Stimulated activated CD8-positive, alpha-beta memory T cell treated with anti-CD3 and anti-CD28 coated beads, Interleukin-7, amount 100 ng/mL, for 24 hours (primary cell): ENCODE data around the gene SNX32.

Source experiments
- DNase-seq: peaks from one replicate; pipeline ENCODE4 v3.0.0-alpha.2; 2020; ENCODE audit warnings: low read depth

The SNX32 gene

DNA sequence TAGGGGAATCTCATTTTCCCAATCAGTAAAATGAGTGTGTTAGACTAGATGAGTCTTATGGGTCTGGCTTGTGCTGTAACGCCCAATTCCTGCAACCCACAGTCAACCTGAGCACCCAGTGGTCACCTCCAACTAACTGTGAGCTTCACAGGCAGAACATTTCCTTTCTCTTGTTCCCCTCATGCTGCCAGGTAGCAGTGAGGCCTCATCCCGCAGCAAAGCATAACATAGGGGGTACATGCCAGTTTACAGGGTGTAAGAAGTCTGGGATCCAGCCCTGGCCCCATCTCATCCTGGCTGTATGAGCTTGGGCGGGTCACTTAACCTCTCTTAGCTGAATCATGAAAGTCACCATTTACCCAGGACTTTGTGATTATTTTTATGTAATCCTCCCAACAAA lies 35.1 kb downstream of the SNX32 start:
- DNase-seq: no peak

DNA sequence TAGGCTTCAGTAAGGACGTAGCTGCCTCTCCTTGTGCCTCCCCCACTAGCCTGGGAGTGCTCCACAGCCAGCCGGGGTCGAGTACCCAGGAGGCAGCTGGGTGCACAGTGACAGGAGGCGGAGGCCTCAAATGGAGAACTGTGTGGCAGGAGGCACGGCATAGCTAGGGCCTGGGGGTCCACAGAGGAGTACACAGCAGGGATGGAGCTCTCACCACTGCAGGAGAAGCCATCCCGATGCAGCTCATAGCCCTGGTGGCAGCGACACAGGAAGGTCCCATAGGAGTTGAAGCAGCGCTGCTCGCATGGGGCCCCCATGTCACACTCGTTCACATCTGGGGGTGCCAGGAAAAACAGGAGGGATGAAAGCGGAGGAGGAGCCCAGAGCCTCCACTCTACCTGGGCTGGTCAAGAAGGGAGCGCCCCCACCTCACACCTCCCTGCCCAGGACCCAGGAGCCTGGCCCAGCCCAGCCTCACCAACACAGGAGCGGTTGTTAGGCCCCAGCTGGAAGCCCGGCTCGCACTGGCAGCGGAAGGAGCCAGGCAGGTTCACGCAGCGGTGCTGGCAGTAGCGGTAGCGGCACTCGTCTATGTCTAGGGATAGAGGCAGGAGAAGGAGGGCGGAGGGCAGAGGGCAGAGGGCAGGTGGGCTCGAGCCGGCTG lies 36.0 kb downstream of the SNX32 start:
- DNase-seq: no peak

DNA sequence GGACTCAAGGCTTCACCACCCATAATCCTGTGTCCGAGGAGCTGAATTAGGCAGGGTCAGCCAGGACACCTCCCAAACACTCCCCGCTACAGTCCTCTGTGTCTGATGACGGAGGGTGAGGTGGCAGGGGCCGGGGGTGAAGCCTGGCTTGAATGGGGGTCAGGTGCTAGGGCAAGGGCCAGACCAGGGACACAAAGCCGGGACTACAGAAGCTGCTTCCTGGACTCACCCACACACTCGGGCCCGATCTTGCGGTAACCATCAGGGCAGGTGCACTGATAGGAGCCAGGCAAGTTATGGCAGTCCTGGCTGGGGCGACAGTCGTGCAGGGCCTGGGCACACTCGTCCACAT lies 36.5 kb downstream of the SNX32 start:
- DNase-seq: no peak

DNA sequence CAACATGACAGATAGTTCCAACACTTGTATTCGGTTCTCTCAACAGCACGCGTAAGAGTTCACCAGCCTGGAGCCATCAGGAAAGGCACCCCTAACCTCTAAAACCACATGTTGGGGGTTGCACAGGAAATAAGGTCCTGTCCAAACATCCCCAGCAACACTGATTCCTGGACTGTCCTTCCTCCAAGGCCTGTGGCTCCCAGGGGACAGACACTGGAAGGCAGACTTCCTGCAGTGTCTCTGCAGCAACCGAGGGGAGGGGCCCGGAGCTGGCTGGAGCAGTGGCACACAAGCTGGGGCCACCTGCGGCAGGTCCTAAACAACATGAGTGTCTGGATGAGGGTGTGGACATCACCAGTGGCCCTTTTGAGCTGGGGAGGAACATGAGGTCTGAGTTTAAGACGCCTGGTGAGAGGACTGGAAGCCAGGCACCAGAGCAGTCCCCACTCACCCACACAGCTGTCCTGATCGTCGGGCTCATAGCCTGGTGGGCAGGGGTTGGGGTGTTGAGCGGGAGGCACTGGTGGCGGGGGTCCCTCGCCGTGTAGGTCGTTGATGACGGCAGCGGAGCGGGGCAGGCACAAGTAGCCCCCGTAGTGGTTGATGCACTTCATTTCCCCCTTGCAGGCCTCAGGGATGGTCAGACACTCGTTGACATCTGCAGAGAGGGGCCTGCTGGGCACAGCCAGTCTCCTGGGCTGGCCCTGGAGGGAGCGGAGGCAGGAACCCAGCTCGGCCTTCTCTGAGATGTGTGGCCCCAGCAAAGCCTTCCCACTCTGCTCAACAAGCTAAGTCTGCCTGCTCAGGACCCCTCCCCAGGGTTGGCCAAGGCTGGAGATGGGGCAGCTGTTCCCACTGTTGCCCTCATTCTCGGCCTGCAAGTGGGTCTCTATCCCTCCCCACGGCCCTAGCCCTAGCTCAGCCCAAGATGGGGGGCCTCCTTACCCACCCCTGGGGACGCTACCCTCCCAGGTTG lies 37.2 kb downstream of the SNX32 start:
- DNase-seq: no peak

DNA sequence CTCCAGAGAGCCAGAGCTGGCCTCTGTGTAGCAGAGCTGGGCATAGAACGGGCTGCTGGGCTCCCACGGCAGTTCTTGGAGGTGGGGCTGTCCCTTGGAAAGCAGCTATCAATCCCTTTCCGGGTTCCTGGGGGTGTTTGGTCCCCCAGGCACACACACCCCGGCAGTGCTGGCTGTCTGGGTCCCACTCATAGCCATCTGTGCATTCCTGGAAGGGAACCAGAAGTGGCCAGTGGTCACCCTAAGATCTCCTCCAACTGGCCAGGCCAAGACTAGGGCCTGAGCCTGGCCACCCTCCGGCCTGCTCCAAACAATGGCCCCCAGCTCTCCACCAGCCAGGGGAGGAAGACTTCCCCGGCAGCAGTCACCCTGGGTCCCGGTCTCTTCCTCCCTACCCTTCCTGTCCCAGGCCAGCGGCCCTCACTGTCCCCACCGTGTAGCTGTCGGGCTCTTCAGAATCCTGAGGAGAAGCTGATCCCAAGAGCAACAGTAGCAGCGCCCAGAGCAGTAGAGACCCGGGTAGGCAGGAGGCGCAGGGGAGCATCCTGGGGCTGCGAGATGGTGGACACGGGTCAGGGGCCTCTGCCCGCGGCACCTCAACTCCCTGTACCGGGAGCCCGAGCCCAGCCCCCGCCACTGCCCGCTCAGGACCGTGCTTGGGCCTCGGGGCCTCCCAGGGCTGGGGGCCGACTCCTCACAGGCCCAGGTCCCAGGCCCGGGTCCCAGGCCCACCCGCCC lies 38.2 kb downstream of the SNX32 start:
- DNase-seq: no peak

DNA sequence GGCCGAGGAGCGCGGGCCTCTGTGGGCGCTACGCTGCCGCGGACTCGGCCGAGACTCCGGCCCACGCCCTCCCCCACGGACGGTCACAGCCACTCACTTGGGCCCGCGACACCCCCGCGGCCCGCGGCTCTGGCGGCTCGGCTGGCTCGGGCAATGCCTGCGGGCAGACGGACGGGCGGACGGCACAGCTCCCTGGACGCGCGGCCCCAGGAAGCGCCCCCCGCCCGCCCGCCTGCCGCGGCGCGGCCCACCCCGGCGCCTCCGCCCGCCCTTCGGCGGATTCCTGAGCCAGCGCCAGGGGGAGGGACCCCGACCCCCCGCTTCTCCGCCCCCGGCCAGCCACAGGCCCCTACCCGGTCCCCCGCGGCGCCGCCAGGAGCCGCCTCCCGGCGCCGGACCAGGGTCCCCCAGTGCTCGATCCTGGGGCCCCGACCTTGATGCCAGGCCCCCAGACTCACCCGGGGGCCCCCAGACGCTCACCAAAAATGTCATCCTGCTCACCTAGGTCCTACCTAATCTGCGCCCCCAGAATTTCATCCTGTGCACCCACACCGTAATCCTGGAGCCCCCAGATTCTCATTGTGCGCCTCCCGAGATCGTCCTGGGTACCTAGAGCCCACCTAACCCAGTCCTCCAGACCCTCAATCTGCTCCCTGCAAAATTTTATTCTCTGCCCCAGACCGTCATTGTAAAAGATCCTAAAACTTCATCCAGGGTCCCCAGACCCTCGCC lies 39.0 kb downstream of the SNX32 start, which contains the start of gene EFEMP2:
Gene EFEMP2 (minus strand): TSS at position 215 of the 732 bp plus-strand sequence. CDS start 446 bp downstream, outside the sequence.
- no peak for DNase-seq

DNA sequence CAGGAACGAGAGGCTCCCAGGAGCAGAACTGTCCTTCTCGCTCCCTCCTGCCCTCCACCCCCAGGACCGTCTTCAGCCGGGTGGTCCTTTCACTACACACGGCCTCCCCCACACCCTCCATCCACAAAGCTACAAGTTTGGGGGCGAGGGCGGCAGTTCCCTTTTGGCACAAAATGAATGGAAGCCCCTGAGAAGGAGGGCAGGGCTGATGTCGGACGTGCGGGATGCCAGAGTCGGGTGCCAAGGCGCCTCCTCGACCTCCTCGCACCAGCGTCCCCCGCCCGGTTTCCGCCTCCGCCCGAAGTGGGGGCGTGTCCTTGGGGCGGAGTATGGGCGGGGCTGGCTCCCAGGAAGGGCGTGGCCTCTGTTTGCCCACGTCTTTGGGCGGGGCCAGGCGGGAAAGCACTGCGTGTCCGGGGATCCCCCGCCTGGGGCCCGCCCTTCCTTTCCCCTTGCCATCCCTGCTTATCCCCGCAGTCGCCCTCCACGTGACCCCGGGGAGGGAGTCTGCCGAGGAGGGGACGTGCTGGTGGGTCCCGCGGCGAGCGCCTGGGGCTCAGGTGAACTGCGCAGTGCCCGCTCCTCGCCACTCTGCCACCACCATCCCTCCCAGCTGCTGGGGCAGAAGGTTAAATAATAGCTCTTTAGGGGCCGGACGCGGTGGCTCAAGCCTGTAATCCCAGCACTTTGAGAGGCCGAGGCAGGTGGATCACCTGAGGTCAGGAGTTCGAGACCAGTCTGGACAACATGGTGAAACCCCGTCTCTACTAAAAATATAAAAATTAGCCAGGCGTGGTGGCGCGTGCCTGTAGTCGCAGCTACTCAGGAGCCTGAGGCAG lies 39.8 kb downstream of the SNX32 start:
- peak; percentile 95 for DNase-seq

DNA sequence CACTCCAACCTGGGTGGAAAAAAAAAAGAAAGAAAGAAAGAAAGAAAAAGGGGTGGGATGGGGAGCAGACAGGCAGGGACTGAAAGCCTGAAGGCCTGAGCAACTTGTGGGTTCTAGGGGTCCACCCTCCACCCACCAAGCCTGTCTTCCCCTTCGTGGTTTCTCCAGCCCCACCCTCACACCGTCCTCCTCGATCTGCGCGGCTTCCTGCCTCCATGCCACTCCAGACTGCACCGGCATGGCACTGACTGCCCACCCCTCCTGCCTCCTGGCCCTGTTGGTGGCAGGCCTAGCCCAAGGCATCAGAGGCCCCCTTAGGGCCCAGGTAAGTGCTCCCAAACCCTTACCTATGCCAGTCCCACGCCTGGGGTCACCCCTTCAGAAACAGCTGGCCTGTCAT lies 45.9 kb downstream of the SNX32 start, which contains the start of gene CTSW:
Gene CTSW (plus strand): TSS at position 221 of the 400 bp plus-strand sequence. CDS start 18 bp downstream, at position 239.
- DNase-seq: no peak

DNA sequence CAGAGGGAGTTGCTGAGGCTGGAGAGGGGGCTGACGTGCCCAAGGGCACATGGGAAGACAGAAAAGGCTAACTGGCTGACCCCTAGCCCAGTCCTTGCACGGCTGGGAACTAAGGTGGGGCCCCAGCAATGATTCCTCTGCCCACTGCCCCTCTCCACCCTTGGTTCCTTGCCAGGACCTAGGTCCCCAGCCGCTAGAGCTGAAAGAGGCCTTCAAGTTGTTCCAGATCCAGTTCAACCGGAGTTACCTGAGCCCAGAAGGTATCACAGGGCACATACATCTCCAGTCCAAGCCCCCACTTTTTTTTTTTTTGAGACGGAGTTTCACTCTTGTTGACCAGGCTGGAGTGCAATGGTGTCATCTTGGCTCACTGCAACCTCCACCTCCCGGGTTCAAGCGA lies 46.3 kb downstream of the SNX32 start:
- DNase-seq: no peak

DNA sequence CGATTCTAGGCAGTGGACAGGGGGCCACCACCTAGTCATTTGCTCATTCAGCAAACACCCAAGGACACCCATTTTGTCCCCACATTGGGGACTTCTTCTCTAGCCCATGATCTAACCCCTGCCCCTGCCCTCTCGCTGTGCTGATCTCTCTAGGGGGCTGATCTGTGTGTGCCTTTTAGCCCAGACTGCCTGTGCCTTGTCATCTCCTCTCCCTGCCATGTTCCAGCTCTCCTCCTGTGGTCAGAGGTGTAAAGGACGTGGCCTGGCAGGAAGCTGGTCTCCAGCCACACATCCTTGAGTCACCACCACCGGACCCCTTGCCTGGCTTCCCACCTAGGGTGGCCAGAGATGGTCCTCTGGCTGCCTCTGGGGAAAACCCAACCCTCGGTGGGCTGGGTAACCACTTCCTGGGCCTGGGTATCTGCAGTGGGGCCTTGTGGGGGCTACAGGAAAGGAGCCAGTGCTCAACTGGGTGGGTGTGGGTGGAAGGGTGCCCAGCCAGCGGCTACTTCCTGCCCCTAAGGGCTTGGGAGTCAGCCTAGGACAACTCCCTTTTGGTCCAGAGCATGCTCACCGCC lies 47.2 kb downstream of the SNX32 start:
- DNase-seq: no peak

DNA sequence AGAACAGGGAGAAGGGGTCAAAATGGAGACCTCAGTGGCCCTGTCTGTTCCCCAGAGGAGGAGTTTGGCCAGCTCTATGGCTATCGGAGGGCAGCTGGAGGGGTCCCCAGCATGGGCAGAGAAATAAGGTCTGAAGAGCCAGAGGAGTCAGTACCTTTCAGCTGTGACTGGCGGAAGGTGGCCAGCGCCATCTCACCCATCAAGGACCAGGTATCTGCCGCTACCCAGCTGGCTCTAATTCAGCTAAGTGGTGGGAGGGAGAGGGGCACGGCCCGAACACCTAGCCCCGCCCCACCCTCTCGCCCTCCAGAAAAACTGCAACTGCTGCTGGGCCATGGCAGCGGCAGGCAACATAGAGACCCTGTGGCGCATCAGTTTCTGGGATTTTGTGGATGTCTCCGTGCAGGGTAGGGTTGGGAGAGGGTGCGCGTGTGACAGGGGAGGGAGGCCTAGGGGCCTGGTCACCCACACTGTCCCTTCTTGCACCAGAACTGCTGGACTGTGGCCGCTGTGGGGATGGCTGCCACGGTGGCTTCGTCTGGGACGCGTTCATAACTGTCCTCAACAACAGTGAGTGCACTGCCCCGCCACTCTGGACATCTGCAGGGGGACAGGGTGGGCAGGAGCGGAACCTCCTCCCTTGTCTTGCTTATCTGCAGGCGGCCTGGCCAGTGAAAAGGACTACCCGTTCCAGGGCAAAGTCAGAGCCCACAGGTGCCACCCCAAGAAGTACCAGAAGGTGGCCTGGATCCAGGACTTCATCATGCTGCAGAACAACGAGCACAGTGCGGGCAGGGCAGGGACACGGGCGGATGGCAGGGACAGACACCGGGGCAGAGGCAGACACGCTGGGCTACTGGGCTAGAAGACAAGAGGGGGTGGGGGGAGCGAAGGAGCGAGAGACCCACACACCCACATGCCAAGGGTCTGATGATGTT lies 48.6 kb downstream of the SNX32 start:
- no peak for DNase-seq

DNA sequence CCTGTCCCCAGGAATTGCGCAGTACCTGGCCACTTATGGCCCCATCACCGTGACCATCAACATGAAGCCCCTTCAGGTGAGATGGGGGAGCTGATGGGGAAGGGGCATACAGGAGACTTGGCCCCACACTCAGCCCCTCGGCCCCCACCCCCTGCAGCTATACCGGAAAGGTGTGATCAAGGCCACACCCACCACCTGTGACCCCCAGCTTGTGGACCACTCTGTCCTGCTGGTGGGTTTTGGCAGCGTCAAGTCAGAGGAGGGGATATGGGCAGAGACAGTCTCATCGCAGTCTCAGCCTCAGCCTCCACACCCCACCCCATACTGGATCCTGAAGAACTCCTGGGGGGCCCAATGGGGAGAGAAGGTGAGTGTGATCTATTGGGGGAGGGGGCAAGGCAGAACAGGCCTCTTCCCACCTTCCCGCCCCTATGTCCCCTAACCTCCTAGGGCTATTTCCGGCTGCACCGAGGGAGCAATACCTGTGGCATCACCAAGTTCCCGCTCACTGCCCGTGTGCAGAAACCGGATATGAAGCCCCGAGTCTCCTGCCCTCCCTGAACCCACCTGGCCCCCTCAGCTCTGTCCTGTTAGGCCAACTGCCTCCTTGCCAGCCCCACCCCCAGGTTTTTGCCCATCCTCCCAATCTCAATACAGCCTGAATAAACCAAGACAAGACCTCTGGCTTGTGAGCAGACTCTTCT lies 49.4 kb downstream of the SNX32 start:
- DNase-seq: no peak

DNA sequence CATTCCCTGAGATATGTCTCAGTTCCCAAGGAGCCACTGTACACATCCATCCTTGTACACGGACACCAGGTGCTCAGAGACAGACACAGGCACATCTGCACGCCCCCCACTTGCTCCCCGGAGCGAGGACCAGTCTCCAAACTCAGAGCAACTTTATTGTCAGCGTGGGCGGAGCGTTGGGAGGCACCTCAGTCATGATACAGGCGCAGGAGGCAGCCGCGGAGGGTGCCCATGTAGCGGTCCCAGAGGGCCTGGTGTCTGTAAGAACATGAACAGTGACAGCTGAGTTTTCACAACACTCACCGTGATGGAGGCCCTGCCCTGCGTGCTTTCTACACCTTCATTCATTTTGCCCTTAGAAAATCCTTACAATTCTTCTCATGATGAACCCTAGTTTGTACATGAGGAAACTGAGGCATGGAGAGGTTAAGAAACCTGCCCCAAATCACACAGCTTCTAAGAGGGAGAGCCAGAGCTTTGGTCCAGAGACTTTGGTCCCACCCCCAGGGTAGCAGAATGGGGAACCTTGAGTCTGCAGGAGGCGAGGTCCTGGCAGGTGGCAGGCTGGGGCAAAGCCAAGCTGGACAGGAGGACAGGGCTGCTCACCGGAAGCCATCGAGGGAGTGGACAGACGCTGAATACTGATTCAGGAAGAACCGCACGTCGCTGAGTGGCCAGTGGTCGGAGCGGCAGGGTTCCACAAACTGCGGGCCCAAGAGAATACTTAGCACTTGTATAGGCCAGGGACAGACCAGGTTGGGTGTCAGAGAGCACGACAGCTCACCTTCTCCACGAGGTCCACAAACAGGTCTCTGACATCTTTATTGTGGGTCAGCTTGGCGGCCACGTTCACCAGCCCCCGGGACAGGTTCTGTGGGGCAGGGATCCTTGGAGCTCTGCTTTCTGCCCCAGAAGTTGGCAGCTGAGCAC lies 50.3 kb downstream of the SNX32 start:
- DNase-seq: no peak

DNA sequence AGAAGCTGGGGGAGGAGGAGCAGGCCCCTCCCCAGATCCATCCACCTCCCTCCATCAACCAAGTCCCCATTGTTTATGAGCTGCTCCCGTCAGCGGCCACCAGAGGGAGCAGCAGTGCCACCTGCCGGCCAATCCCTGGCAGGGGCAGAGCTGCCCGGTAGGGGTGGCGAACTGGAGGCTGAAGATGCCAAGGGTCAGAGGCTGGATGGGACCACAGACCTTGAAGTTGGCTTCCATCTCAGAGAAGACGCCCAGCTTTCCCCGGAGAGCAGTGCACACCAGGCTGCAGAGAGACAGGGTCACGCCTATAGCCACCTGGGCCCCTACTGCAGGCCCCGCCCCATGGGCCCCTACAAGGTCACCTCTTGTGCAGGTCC lies 50.9 kb downstream of the SNX32 start:
- peak; percentile 60 for DNase-seq

DNA sequence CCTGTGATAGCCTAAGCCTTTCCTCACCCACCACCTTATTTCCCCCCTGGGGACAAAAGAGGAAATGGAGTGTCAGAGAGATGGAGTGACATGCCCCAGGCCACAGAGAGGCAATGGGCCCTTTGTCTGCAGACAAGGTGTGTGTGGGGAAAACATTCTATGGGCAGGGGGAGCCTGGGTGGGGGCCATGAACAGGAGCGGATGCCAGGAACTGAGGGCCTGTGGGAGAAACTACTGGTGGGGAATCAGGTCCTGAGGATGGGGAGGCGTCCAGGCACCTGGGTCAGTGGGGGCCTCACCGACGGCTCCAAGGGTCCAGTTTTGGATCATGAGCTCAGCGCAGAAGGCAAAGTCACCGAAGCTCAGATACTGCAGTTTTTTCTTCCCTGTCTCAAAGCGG lies 51.5 kb downstream of the SNX32 start:
- no peak for DNase-seq

DNA sequence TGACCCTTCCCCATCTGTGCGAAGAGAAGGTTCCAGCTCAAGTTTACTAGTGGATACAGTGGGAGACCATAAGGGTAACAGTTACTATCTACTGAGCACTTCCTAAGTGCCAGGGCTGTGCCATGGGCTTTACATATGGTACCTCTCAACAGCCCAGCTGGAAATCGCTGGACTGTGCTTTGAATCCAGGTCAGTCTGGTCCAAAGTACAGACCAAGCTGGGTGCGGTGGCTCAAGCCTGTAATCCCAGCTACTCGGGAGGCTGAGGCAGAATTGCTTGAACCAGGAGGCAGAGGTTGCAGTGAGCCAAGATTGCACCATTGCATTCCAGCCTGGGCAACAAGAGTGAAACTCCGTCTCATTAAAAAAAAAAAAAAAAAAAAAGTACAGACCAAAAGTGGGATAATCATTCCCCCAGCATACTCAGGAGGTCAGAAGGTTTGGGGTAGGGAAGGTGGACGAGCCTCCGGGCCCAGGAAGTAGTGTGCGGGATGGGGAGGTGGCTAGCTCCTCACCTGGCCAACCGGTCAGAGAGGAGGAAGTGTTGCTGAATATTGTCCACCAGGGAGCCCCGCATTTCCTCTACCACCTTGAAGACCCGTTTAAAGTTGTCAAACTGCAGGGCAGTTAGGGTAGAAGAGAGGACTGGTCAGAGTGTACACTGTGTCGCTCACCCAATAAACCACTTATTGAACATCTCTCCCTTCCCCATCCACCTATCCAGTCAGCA lies 52.2 kb downstream of the SNX32 start:
- DNase-seq: no peak
